ENCODE results near the gene RBM15.

The RBM15 gene

GRCh38 chr1:110356379-110356778, 17.2 kb downstream of the RBM15 start:
- DNase-seq (ENCODE audit: low read depth), result no peak

- DNase-seq (ENCODE audit: low read depth), result no peak
Observed at GRCh38 chr1:110360431-110360830, 21.3 kb downstream of the RBM15 start.

GRCh38 chr1:110361856-110362255, 22.7 kb downstream of the RBM15 start:
- no peak for DNase-seq (ENCODE audit: low read depth)

- no peak for DNase-seq (ENCODE audit: low read depth)
Observed at GRCh38 chr1:110364221-110364620, 25.0 kb downstream of the RBM15 start.

GRCh38 chr1:110370827-110371226, 31.6 kb downstream of the RBM15 start:
- no peak for DNase-seq (ENCODE audit: low read depth)

GRCh38 chr1:110375490-110375889, 36.3 kb downstream of the RBM15 start:
- DNase-seq (ENCODE audit: low read depth), result no peak

GRCh38 chr1:110380672-110381283, 41.6 kb downstream of the RBM15 start:
- no peak for DNase-seq (ENCODE audit: low read depth)

GRCh38 chr1:110383251-110383990, 44.2 kb downstream of the RBM15 start:
- DNase-seq (ENCODE audit: low read depth), result no peak

GRCh38 chr1:110384581-110385321, 45.6 kb downstream of the RBM15 start:
- DNase-seq (ENCODE audit: low read depth), result no peak

- no peak for DNase-seq (ENCODE audit: low read depth)
Observed at GRCh38 chr1:110385369-110385768, 46.2 kb downstream of the RBM15 start.

GRCh38 chr1:110387048-110387754, 48.0 kb downstream of the RBM15 start:
- DNase-seq (ENCODE audit: low read depth), result no peak

- no peak for DNase-seq (ENCODE audit: low read depth)
Observed at GRCh38 chr1:110390096-110390495, 50.9 kb downstream of the RBM15 start.

GRCh38 chr1:110390692-110391245, 51.6 kb downstream of the RBM15 start, which contains the start of gene SLC16A4:
TSS of gene SLC16A4 (minus strand) at chr1:110391026. CDS start at chr1:110389323, 1,703 bp downstream.
- DNase-seq (ENCODE audit: low read depth), result no peak

GRCh38 chr1:110393286-110393685, 54.1 kb downstream of the RBM15 start:
- no peak for DNase-seq (ENCODE audit: low read depth)

GRCh38 chr1:110393691-110394492, 54.7 kb downstream of the RBM15 start:
- no peak for DNase-seq (ENCODE audit: low read depth)

- no peak for DNase-seq (ENCODE audit: low read depth)
Observed at GRCh38 chr1:110394493-110394820, 55.3 kb downstream of the RBM15 start.

Measured in stimulated activated CD8-positive, alpha-beta memory T cell treated with anti-CD3 and anti-CD28 coated beads, Interleukin-15, amount 100 ng/mL, for 24 hours (primary cell).